Peyer's patch (tissue), 4 donors: ENCODE results near the gene TUFT1.

Experiments used
- POLR2A ChIP-seq, 2 donors: fragments of 450-650 bp; IDR thresholded peaks; one replicate each; pipeline ENCODE4 v1.5.1; 2017; ENCODE audit warnings: antibody characterized with exemption in 2 of 2, mild to moderate bottlenecking in 2 of 2, moderate library complexity in 2 of 2
- TF ChIP-seq, protein P1 (sequence below), 6 experiments: fragments of 450-650 bp in 4 of 6; fragments of 200-600 bp in 2 of 6; sonication (generic) in 1 of 6; IDR thresholded peaks; one replicate each; pipeline ENCODE4 v1.5.1; 2017 to 2019; ENCODE audit warnings: antibody characterized with exemption in 6 of 6, mild to moderate bottlenecking in 3 of 6, moderate library complexity in 1 of 6

DNA sequence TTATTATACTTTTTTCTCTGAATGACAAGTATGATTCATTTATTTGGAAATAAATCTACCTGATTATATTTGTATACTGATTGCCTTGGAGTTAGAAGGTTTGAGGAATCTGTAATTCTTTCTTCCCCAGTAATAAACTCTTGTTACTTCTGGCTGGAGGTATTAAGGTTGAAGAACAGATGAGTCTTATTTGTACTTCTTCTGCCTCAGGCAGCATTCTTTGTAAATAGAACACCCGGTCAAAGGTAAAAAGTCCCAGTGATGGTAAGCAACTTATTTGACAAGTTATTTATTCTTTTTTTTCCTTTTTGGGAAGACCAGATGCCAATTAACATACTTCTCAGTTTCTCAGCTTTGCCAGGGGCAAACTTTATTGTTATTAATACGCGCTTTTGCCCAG is 84.7 kb downstream of the TUFT1 start:
- TF ChIP-seq POLR2A (IDR thresholded peaks at IDR 0.05), result no peak
- TF ChIP-seq, protein P1, sequence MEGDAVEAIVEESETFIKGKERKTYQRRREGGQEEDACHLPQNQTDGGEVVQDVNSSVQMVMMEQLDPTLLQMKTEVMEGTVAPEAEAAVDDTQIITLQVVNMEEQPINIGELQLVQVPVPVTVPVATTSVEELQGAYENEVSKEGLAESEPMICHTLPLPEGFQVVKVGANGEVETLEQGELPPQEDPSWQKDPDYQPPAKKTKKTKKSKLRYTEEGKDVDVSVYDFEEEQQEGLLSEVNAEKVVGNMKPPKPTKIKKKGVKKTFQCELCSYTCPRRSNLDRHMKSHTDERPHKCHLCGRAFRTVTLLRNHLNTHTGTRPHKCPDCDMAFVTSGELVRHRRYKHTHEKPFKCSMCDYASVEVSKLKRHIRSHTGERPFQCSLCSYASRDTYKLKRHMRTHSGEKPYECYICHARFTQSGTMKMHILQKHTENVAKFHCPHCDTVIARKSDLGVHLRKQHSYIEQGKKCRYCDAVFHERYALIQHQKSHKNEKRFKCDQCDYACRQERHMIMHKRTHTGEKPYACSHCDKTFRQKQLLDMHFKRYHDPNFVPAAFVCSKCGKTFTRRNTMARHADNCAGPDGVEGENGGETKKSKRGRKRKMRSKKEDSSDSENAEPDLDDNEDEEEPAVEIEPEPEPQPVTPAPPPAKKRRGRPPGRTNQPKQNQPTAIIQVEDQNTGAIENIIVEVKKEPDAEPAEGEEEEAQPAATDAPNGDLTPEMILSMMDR (IDR thresholded peaks at IDR 0.05), result no peak
